Spleen (tissue), 3 donors: Measurements from ENCODE around the gene SHKBP1.

ENCODE experiments used
- POLR2A ChIP-seq, 3 donors: fragments of 450-650 bp; IDR thresholded peaks; one replicate each; pipeline ENCODE4 v1.5.1; 2017; ENCODE audit warnings: antibody characterized with exemption in 3 of 3, mild to moderate bottlenecking in 1 of 3
- POLR2AphosphoS5 ChIP-seq, 3 donors: sonication (generic); formaldehyde crosslinking; IDR thresholded peaks; one replicate each; pipeline ENCODE4 v1.5.1; 2017; ENCODE audit warnings: antibody characterized with exemption in 3 of 3

GRCh38 chr19:40620161-40620485, 43.5 kb downstream of the SHKBP1 start:
- TF ChIP-seq POLR2A (IDR thresholded peaks at IDR 0.05) = no peak
- TF ChIP-seq POLR2AphosphoS5 (IDR thresholded peaks at IDR 0.05) = no peak
